HL-60 (cell line): ENCODE measurements around the gene ZSCAN30.

Experiments
- TF ChIP-seq, protein P1 (sequence below): IDR thresholded peaks from one replicate; pipeline ENCODE4 v1.5.1; 2011; ENCODE audit warnings: low read length, control low read depth, inconsistent platforms; ENCODE audit not compliant: insufficient read depth
- TF ChIP-seq, protein P2 (sequence below): IDR thresholded peaks from 2 replicates; pipeline ENCODE4 v1.6.1; 2012; ENCODE audit warnings: low read depth; ENCODE audit not compliant: insufficient replicate concordance

DNA sequence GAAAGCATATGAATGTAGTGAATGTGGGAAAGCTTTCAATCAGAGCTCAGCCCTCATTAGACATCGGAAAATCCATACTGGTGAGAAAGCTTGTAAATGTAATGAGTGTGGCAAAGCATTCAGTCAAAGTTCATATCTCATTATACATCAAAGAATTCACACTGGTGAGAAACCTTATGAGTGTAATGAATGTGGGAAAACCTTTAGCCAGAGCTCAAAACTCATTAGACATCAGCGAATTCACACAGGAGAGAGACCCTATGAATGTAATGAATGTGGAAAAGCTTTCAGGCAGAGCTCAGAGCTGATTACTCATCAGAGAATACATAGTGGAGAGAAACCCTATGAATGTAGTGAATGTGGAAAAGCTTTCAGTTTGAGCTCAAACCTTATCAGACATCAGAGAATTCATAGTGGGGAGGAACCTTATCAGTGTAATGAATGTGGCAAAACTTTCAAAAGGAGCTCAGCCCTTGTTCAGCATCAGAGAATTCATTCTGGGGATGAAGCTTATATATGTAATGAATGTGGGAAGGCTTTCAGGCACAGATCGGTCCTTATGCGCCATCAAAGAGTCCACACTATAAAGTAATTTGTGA, 44.2 kb downstream of the ZSCAN30 start:
- TF ChIP-seq, protein P1, sequence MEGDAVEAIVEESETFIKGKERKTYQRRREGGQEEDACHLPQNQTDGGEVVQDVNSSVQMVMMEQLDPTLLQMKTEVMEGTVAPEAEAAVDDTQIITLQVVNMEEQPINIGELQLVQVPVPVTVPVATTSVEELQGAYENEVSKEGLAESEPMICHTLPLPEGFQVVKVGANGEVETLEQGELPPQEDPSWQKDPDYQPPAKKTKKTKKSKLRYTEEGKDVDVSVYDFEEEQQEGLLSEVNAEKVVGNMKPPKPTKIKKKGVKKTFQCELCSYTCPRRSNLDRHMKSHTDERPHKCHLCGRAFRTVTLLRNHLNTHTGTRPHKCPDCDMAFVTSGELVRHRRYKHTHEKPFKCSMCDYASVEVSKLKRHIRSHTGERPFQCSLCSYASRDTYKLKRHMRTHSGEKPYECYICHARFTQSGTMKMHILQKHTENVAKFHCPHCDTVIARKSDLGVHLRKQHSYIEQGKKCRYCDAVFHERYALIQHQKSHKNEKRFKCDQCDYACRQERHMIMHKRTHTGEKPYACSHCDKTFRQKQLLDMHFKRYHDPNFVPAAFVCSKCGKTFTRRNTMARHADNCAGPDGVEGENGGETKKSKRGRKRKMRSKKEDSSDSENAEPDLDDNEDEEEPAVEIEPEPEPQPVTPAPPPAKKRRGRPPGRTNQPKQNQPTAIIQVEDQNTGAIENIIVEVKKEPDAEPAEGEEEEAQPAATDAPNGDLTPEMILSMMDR = no peak
- TF ChIP-seq, protein P2, sequence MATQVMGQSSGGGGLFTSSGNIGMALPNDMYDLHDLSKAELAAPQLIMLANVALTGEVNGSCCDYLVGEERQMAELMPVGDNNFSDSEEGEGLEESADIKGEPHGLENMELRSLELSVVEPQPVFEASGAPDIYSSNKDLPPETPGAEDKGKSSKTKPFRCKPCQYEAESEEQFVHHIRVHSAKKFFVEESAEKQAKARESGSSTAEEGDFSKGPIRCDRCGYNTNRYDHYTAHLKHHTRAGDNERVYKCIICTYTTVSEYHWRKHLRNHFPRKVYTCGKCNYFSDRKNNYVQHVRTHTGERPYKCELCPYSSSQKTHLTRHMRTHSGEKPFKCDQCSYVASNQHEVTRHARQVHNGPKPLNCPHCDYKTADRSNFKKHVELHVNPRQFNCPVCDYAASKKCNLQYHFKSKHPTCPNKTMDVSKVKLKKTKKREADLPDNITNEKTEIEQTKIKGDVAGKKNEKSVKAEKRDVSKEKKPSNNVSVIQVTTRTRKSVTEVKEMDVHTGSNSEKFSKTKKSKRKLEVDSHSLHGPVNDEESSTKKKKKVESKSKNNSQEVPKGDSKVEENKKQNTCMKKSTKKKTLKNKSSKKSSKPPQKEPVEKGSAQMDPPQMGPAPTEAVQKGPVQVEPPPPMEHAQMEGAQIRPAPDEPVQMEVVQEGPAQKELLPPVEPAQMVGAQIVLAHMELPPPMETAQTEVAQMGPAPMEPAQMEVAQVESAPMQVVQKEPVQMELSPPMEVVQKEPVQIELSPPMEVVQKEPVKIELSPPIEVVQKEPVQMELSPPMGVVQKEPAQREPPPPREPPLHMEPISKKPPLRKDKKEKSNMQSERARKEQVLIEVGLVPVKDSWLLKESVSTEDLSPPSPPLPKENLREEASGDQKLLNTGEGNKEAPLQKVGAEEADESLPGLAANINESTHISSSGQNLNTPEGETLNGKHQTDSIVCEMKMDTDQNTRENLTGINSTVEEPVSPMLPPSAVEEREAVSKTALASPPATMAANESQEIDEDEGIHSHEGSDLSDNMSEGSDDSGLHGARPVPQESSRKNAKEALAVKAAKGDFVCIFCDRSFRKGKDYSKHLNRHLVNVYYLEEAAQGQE = no peak
